T-cell (primary cell): ENCODE results near the gene MAPT. TPM values are rescaled to one million over a fixed set of nuclear protein-coding genes. Genes with fewer than 3 reads are reported as not detected.

Experiments
- ATAC-seq, 4 experiments: fragments of 200-7000 bp in 3 of 4; fragments of 150-1000 bp in 1 of 4; cut with Tn5 transposase; replicated peaks in 1 of 4; 1 replicate in 3 of 4; 2 replicates in 1 of 4; pipeline ENCODE4 v1.10.0; 2021; ENCODE audit warnings: moderate library complexity in 3 of 4, mild to moderate bottlenecking in 2 of 4, moderate number of reproducible peaks in 1 of 4
- CTCF ChIA-PET, 2 donors: fragments of 300-600 bp; sonication (Branson Sonifier 250); formaldehyde crosslinking; loops; one replicate each; lab custom pipeline; 2022; ENCODE audit warnings: antibody characterized with exemption in 2 of 2; lab: Charles Lee
- POLR2A ChIA-PET, 2 donors: fragments of 300-600 bp; sonication (Branson Sonifier 250); formaldehyde crosslinking; loops; one replicate each; lab custom pipeline; 2022; ENCODE audit warnings: antibody characterized with exemption in 2 of 2; lab: Charles Lee
- DNase-seq, 35 experiments: peaks; one replicate each; pipeline versions ENCODE4 v3.0.0 to v3.0.0-alpha.2; 2013 to 2023
- H3K27ac ChIP-seq: one replicate; pipeline ENCODE4 v1.5.1; 2013; ENCODE audit warnings: low read length
- H3K27me3 ChIP-seq, 2 experiments: replicated peaks in 1 of 2; 1 replicate in 1 of 2; 2 replicates in 1 of 2; pipeline versions ENCODE4 v1.6.1 to v1.7.0; 2013; ENCODE audit warnings: low read length in 1 of 2, mixed read lengths in 1 of 2; ENCODE audit not compliant: control insufficient read depth in 2 of 2, insufficient read depth in 2 of 2; ENCODE audit errors: extremely low read depth in 1 of 2
- H3K36me3 ChIP-seq, 2 donors: 1 replicate in 1 of 2; 2 replicates in 1 of 2; pipeline versions ENCODE4 v1.6.1 to v1.7.0; 2013; ENCODE audit warnings: low read length in 1 of 2; ENCODE audit not compliant: control insufficient read depth in 2 of 2, insufficient read depth in 1 of 2; ENCODE audit errors: extremely low read depth in 1 of 2
- H3K4me1 ChIP-seq, 2 experiments: 1 replicate in 1 of 2; 2 replicates in 1 of 2; pipeline versions ENCODE4 v1.6.1 to v1.7.0; 2013; ENCODE audit warnings: low read length in 2 of 2, mixed read lengths in 1 of 2; ENCODE audit not compliant: insufficient read depth in 2 of 2, control insufficient read depth in 1 of 2; ENCODE audit errors: extremely low read depth in 1 of 2
- H3K4me3 ChIP-seq, 2 donors: 1 replicate in 1 of 2; 2 replicates in 1 of 2; pipeline versions ENCODE4 v1.5.1 to v1.7.0; 2013; ENCODE audit warnings: mild to moderate bottlenecking in 2 of 2, low read length in 1 of 2, moderate library complexity in 1 of 2; ENCODE audit not compliant: control insufficient read depth in 1 of 2; ENCODE audit errors: extremely low read depth in 1 of 2
- H3K9me3 ChIP-seq: 2 replicates; pipeline ENCODE4 v1.7.0; 2013
- H3K27ac Mint-ChIP-seq, 2 donors: one replicate each; pipeline ENCODE4 v1.8.0; 2020 to 2021; ENCODE audit warnings: mild to moderate bottlenecking in 2 of 2, mixed read lengths in 2 of 2
- H3K27me3 Mint-ChIP-seq, 2 donors: one replicate each; pipeline ENCODE4 v1.8.0; 2021 to 2022; ENCODE audit warnings: mixed read lengths in 2 of 2
- H3K36me3 Mint-ChIP-seq: one replicate; pipeline ENCODE4 v1.8.0; 2021; ENCODE audit warnings: mixed read lengths
- H3K4me1 Mint-ChIP-seq, 3 donors: one replicate each; pipeline ENCODE4 v1.8.0; 2020 to 2022; ENCODE audit warnings: mixed read lengths in 3 of 3, mild to moderate bottlenecking in 1 of 3
- H3K4me3 Mint-ChIP-seq, 3 donors: one replicate each; pipeline ENCODE4 v1.8.0; 2020 to 2022; ENCODE audit warnings: mild to moderate bottlenecking in 3 of 3, mixed read lengths in 3 of 3, moderate library complexity in 3 of 3
- H3K9me3 Mint-ChIP-seq, 3 donors: one replicate each; pipeline ENCODE4 v1.8.0; 2020 to 2022; ENCODE audit warnings: mixed read lengths in 3 of 3
- WGBS: methylation state at CpG from one replicate; pipeline ENCODE4 v1.1.5; 2013; ENCODE audit warnings: missing lambda C conversion rate; ENCODE audit not compliant: insufficient coverage; 5-methylcytosine and 5-hydroxymethylcytosine counted together
- total RNA-seq, 35 experiments: library from RNA in 6 of 35; stranded (reverse) in 6 of 35; fragments of 120-200 nt in 1 of 35; gene quantifications; one replicate each; pipeline versions ENCODE4 v1.2.1 to v1.2.4 and lab custom pipeline; 2013 to 2026

Gene MAPT
- total RNA-seq, 5 donors from 2014 or later (not counting 1 experiment from before 2014, with no cell fraction given), result 0.86 to 1.8 (median 1.2) TPM

- no peak overlapping the region for H3K27ac Mint-ChIP-seq
- DNase-seq (no peak), ATAC-seq (no peak)
- Histone ChIP-seq H3K9me3 (no peaks in the 10 kb centered on the region), H3K4me1 (no peaks in the 10 kb centered on the region), H3K27me3 (peaks cover 2 to 19% of the 10 kb centered on the region in 2 experiments), H3K4me3 (no peak overlapping the region), H3K36me3 (no peaks in the 10 kb centered on the region), H3K27ac (no peak overlapping the region)
- H3K36me3 Mint-ChIP-seq, result no peaks in the 10 kb centered on the region
- peaks cover 10 to 25% of the 10 kb centered on the region in 2 donors for H3K27me3 Mint-ChIP-seq
- H3K4me1 Mint-ChIP-seq, result no peaks in the 10 kb centered on the region
- ChIA-PET POLR2A (no interaction called here), CTCF (no interaction called here)
- H3K4me3 Mint-ChIP-seq, result no peak overlapping the region
- H3K9me3 Mint-ChIP-seq, result no peaks in the 10 kb centered on the region
- WGBS, result 80% methylated on average over 1 of the region's 4 CpGs
Measured at GRCh38 chr17:45964634-45965033, 70.3 kb downstream of the MAPT start.

- H3K27me3 Mint-ChIP-seq, result peaks cover 13 to 25% of the 10 kb centered on the region in 2 donors
- Histone ChIP-seq H3K4me1 (no peaks in the 10 kb centered on the region), H3K4me3 (no peak overlapping the region), H3K27ac (no peak overlapping the region), H3K36me3 (no peaks in the 10 kb centered on the region), H3K9me3 (no peaks in the 10 kb centered on the region), H3K27me3 (peaks cover 2 to 26% of the 10 kb centered on the region in 2 experiments)
- no peaks in the 10 kb centered on the region for H3K36me3 Mint-ChIP-seq
- ChIA-PET CTCF (no interaction called here), POLR2A (no interaction called here)
- no peak overlapping the region for H3K27ac Mint-ChIP-seq
- ATAC-seq (no peak), DNase-seq (no peak)
- no peak overlapping the region for H3K4me3 Mint-ChIP-seq
- WGBS, result 77% methylated on average over 4 of the region's 4 CpGs
- H3K4me1 Mint-ChIP-seq, result no peaks in the 10 kb centered on the region
- no peaks in the 10 kb centered on the region for H3K9me3 Mint-ChIP-seq
Measured at GRCh38 chr17:45965812-45966211, 71.5 kb downstream of the MAPT start.

- H3K4me1 ChIP-seq, result no peaks in the 10 kb centered on the region
- no peak overlapping the region for H3K4me3 Mint-ChIP-seq
- H3K27me3 ChIP-seq, result peaks cover 2 to 34% of the 10 kb centered on the region in 2 experiments
- no peak for ATAC-seq
- CTCF ChIA-PET, result no interaction called here
- H3K9me3 Mint-ChIP-seq, result no peaks in the 10 kb centered on the region
- H3K9me3 ChIP-seq, result no peaks in the 10 kb centered on the region
- H3K4me1 Mint-ChIP-seq, result no peaks in the 10 kb centered on the region
- no peak for DNase-seq
- H3K27ac Mint-ChIP-seq, result no peak overlapping the region
- no peaks in the 10 kb centered on the region for H3K36me3 Mint-ChIP-seq
- POLR2A ChIA-PET, result no interaction called here
- H3K4me3 ChIP-seq, result no peak overlapping the region
- no peak overlapping the region for H3K27ac ChIP-seq
- no CpG with 5 or more reads among the region's 2 CpGs for WGBS
- H3K36me3 ChIP-seq, result no peaks in the 10 kb centered on the region
- peaks cover 13 to 25% of the 10 kb centered on the region in 2 donors for H3K27me3 Mint-ChIP-seq
Measured at GRCh38 chr17:45966606-45967280, 72.4 kb downstream of the MAPT start.

GRCh38 chr17:45967378-45967777 is 73.0 kb downstream of the MAPT start:
- Mint-ChIP-seq H3K36me3 (no peaks in the 10 kb centered on the region), H3K4me1 (no peaks in the 10 kb centered on the region), H3K4me3 (no peak overlapping the region), H3K9me3 (peaks cover 0 to 2% (median 2%) of the 10 kb centered on the region in 3 donors), H3K27me3 (peaks cover 13 to 27% of the 10 kb centered on the region in 2 donors), H3K27ac (no peak overlapping the region)
- no peak overlapping the region for H3K27ac ChIP-seq
- CTCF ChIA-PET, result no interaction called here
- 97% methylated on average over 5 of the region's 5 CpGs for WGBS
- DNase-seq (no peak), ATAC-seq (no peak)
- POLR2A ChIA-PET, result no interaction called here
- H3K9me3 ChIP-seq, result no peaks in the 10 kb centered on the region
- H3K36me3 ChIP-seq, result no peaks in the 10 kb centered on the region
- peaks cover 2 to 39% of the 10 kb centered on the region in 2 experiments for H3K27me3 ChIP-seq
- no peaks in the 10 kb centered on the region for H3K4me1 ChIP-seq
- H3K4me3 ChIP-seq, result no peak overlapping the region

- 33% methylated on average over 1 of the region's 2 CpGs for WGBS
- Histone ChIP-seq H3K4me3 (no peak overlapping the region), H3K4me1 (no peaks in the 10 kb centered on the region), H3K27me3 (peaks cover 2 to 39% of the 10 kb centered on the region in 2 experiments), H3K36me3 (no peaks in the 10 kb centered on the region), H3K9me3 (no peaks in the 10 kb centered on the region), H3K27ac (no peak overlapping the region)
- H3K9me3 Mint-ChIP-seq, result peaks cover 0 to 5% (median 2%) of the 10 kb centered on the region in 3 donors
- ChIA-PET POLR2A (no interaction called here), CTCF (interaction anchor here in 1 of 2 donors (0.7 kb wide), 1 partner anchor 1816 kb away, joined by 6 read pairs; no protein-coding TSS in a partner anchor)
- H3K27me3 Mint-ChIP-seq, result peaks cover 13 to 25% of the 10 kb centered on the region in 2 donors
- no peaks in the 10 kb centered on the region for H3K36me3 Mint-ChIP-seq
- DNase-seq (no peak), ATAC-seq (no peak)
- H3K4me3 Mint-ChIP-seq, result no peak overlapping the region
- no peaks in the 10 kb centered on the region for H3K4me1 Mint-ChIP-seq
- H3K27ac Mint-ChIP-seq, result no peak overlapping the region
Measured at GRCh38 chr17:45968732-45969131, 74.4 kb downstream of the MAPT start.

GRCh38 chr17:45969726-45970125 is 75.4 kb downstream of the MAPT start:
- ATAC-seq (no peak), DNase-seq (no peak)
- CTCF ChIA-PET, result no interaction called here
- H3K27ac Mint-ChIP-seq, result no peak overlapping the region
- peaks cover 13 to 23% of the 10 kb centered on the region in 2 donors for H3K27me3 Mint-ChIP-seq
- H3K27me3 ChIP-seq, result peaks cover 2 to 39% of the 10 kb centered on the region in 2 experiments
- POLR2A ChIA-PET, result no interaction called here
- no peaks in the 10 kb centered on the region for H3K36me3 ChIP-seq
- H3K4me1 ChIP-seq, result no peaks in the 10 kb centered on the region
- no peaks in the 10 kb centered on the region for H3K9me3 ChIP-seq
- no peaks in the 10 kb centered on the region for H3K36me3 Mint-ChIP-seq
- H3K27ac ChIP-seq, result no peak overlapping the region
- H3K4me1 Mint-ChIP-seq, result no peaks in the 10 kb centered on the region
- 75% methylated on average over 2 of the region's 2 CpGs for WGBS
- no peak overlapping the region for H3K4me3 Mint-ChIP-seq
- peaks cover 0 to 5% (median 2%) of the 10 kb centered on the region in 3 donors for H3K9me3 Mint-ChIP-seq
- H3K4me3 ChIP-seq, result no peak overlapping the region
